NCI-H1048 (cell line): ENCODE results near the gene TGOLN2.

ENCODE experiments used
- DNase-seq: peaks from one replicate; lab custom pipeline; 2025; lab: John Stamatoyannopoulos, UW

TGOLN2 gene

GRCh38 chr2:85308896-85309555, 18.8 kb downstream of the TGOLN2 start:
- no peak for DNase-seq

GRCh38 chr2:85308201-85308600, 19.6 kb downstream of the TGOLN2 start:
- DNase-seq: no peak

- DNase-seq: no peak
These were observed 20.3 kb downstream of the TGOLN2 start for GRCh38 chr2:85307527-85307897.

- DNase-seq: no peak
These were observed 23.8 kb downstream of the TGOLN2 start for GRCh38 chr2:85303780-85304531.

- DNase-seq: no peak
These were observed 25.7 kb downstream of the TGOLN2 start for GRCh38 chr2:85302121-85302520.

GRCh38 chr2:85291425-85292023, 36.3 kb downstream of the TGOLN2 start:
- DNase-seq: no peak

GRCh38 chr2:85288244-85288725, 39.5 kb downstream of the TGOLN2 start:
- no peak for DNase-seq

GRCh38 chr2:85287721-85288120, 40.1 kb downstream of the TGOLN2 start:
- no peak for DNase-seq

- no peak for DNase-seq
These were observed 40.9 kb downstream of the TGOLN2 start for GRCh38 chr2:85286918-85287317.

- DNase-seq: no peak
These were observed 44.1 kb downstream of the TGOLN2 start for GRCh38 chr2:85283641-85284040.

- no peak for DNase-seq
These were observed 44.9 kb downstream of the TGOLN2 start for GRCh38 chr2:85282914-85283313.

GRCh38 chr2:85281553-85281952, 46.2 kb downstream of the TGOLN2 start:
- no peak for DNase-seq

GRCh38 chr2:85278361-85278760, 49.4 kb downstream of the TGOLN2 start:
- no peak for DNase-seq

GRCh38 chr2:85277416-85278158, 50.2 kb downstream of the TGOLN2 start:
- no peak for DNase-seq

- DNase-seq: no peak
These were observed 51.1 kb downstream of the TGOLN2 start for GRCh38 chr2:85276571-85277118.

GRCh38 chr2:85275984-85276540, 51.7 kb downstream of the TGOLN2 start:
- no peak for DNase-seq

- no peak for DNase-seq
These were observed 53.8 kb downstream of the TGOLN2 start for GRCh38 chr2:85273738-85274731.

GRCh38 chr2:85272357-85272756, 55.4 kb downstream of the TGOLN2 start:
- DNase-seq: no peak

- no peak for DNase-seq
These were observed 57.8 kb downstream of the TGOLN2 start for GRCh38 chr2:85269959-85270358.
